IPS-20b (cell line): ENCODE results near the gene SYT14.
"Not testable (repeated sequence)": the region's sequence is repeated elsewhere in the genome, so short reads cannot be mapped to it uniquely, and the experiment has no call there.

Experiments
- H3K27ac ChIP-seq: one replicate; pipeline ENCODE4 v1.5.1; 2013; ENCODE audit warnings: low read length
- H3K27me3 ChIP-seq: 2 replicates; pipeline ENCODE4 v1.6.1; 2013; ENCODE audit warnings: mild to moderate bottlenecking, low read length, inconsistent platforms; ENCODE audit not compliant: insufficient read depth
- H3K36me3 ChIP-seq: 2 replicates; pipeline ENCODE4 v1.6.1; 2013; ENCODE audit warnings: low read depth, mild to moderate bottlenecking, inconsistent platforms, low read length, moderate library complexity; ENCODE audit not compliant: insufficient read depth
- H3K4me1 ChIP-seq: 2 replicates; pipeline ENCODE4 v1.6.1; 2013; ENCODE audit warnings: mild to moderate bottlenecking, control low read depth, inconsistent platforms, low read length, moderate library complexity; ENCODE audit not compliant: insufficient read depth
- H3K4me3 ChIP-seq: 2 replicates; pipeline ENCODE4 v1.5.1; 2013; ENCODE audit warnings: mild to moderate bottlenecking, low read length, inconsistent platforms
- H3K9ac ChIP-seq: 2 replicates; pipeline ENCODE4 v1.6.1; 2013; ENCODE audit warnings: low read depth, mild to moderate bottlenecking, inconsistent platforms, low read length, moderate library complexity
- H3K9me3 ChIP-seq: 2 replicates; pipeline ENCODE4 v1.6.1; 2013; ENCODE audit warnings: mild to moderate bottlenecking, low read depth, low read length, inconsistent platforms; ENCODE audit not compliant: insufficient read depth

SYT14 gene

GRCh38 chr1:209948155-209948554 is 10.1 kb downstream of the SYT14 start:
- Histone ChIP-seq H3K36me3 (no peaks in the 10 kb centered on the region), H3K4me3 (no peak overlapping the region), H3K27me3 (no peaks in the 10 kb centered on the region), H3K4me1 (no peaks in the 10 kb centered on the region), H3K9me3 (no peaks in the 10 kb centered on the region), H3K27ac (no peak overlapping the region), H3K9ac (no peak overlapping the region)

GRCh38 chr1:209956116-209956515 is 18.1 kb downstream of the SYT14 start:
- H3K36me3 ChIP-seq = no peaks in the 10 kb centered on the region
- no peak overlapping the region for H3K4me3 ChIP-seq
- H3K9me3 ChIP-seq = no peaks in the 10 kb centered on the region
- no peak overlapping the region for H3K9ac ChIP-seq
- H3K27ac ChIP-seq = no peak overlapping the region
- H3K4me1 ChIP-seq = no peaks in the 10 kb centered on the region
- no peaks in the 10 kb centered on the region for H3K27me3 ChIP-seq

- Histone ChIP-seq H3K27me3 (no peaks in the 10 kb centered on the region), H3K4me1 (no peaks in the 10 kb centered on the region), H3K9me3 (no peaks in the 10 kb centered on the region), H3K9ac (no peak overlapping the region), H3K27ac (no peak overlapping the region), H3K4me3 (no peak overlapping the region), H3K36me3 (no peaks in the 10 kb centered on the region)
Measured at GRCh38 chr1:209959623-209960022, 21.6 kb downstream of the SYT14 start.

GRCh38 chr1:209960926-209961325 is 22.9 kb downstream of the SYT14 start:
- no peaks in the 10 kb centered on the region for H3K9me3 ChIP-seq
- no peaks in the 10 kb centered on the region for H3K4me1 ChIP-seq
- no peak overlapping the region for H3K27ac ChIP-seq
- H3K9ac ChIP-seq = no peak overlapping the region
- no peaks in the 10 kb centered on the region for H3K27me3 ChIP-seq
- no peak overlapping the region for H3K4me3 ChIP-seq
- no peaks in the 10 kb centered on the region for H3K36me3 ChIP-seq

- no peaks in the 10 kb centered on the region for H3K9me3 ChIP-seq
- no peak overlapping the region for H3K4me3 ChIP-seq
- no peaks in the 10 kb centered on the region for H3K36me3 ChIP-seq
- no peaks in the 10 kb centered on the region for H3K27me3 ChIP-seq
- H3K9ac ChIP-seq = no peak overlapping the region
- H3K4me1 ChIP-seq = no peaks in the 10 kb centered on the region
- no peak overlapping the region for H3K27ac ChIP-seq
Measured at GRCh38 chr1:209962388-209962787, 24.4 kb downstream of the SYT14 start.

- H3K9ac ChIP-seq = no peak overlapping the region
- H3K27me3 ChIP-seq = no peaks in the 10 kb centered on the region
- H3K4me3 ChIP-seq = no peak overlapping the region
- H3K4me1 ChIP-seq = no peaks in the 10 kb centered on the region
- no peak overlapping the region for H3K27ac ChIP-seq
- H3K36me3 ChIP-seq = no peaks in the 10 kb centered on the region
- no peaks in the 10 kb centered on the region for H3K9me3 ChIP-seq
Measured at GRCh38 chr1:209962856-209963255, 24.8 kb downstream of the SYT14 start.

- H3K9ac ChIP-seq = no peak overlapping the region
- H3K36me3 ChIP-seq = no peaks in the 10 kb centered on the region
- H3K4me3 ChIP-seq = no peak overlapping the region
- H3K27me3 ChIP-seq = no peaks in the 10 kb centered on the region
- no peaks in the 10 kb centered on the region for H3K4me1 ChIP-seq
- no peaks in the 10 kb centered on the region for H3K9me3 ChIP-seq
- H3K27ac ChIP-seq = no peak overlapping the region
Measured at GRCh38 chr1:209965996-209966395, 28.0 kb downstream of the SYT14 start.

- H3K4me3 ChIP-seq, H3K9me3 ChIP-seq, H3K27me3 ChIP-seq, H3K27ac ChIP-seq, H3K36me3 ChIP-seq, H3K4me1 ChIP-seq, H3K9ac ChIP-seq: not testable (repeated sequence)
Measured at GRCh38 chr1:209978721-209979120, 40.7 kb downstream of the SYT14 start.

- Histone ChIP-seq H3K27me3 (no peaks in the 10 kb centered on the region), H3K9ac (no peak overlapping the region), H3K36me3 (no peaks in the 10 kb centered on the region; the same call in 1 of the 2 replicates), H3K9me3 (0 out of 2 replicates have a peak, but pooled peaks cover 4% of the 10 kb centered on the region), H3K4me1 (no peaks in the 10 kb centered on the region; the same call in 1 of the 2 replicates), H3K27ac (no peak overlapping the region), H3K4me3 (no peak overlapping the region)
Measured at GRCh38 chr1:209983953-209984352, 45.9 kb downstream of the SYT14 start.

- Histone ChIP-seq H3K4me3 (no peak overlapping the region), H3K4me1 (no peaks in the 10 kb centered on the region; the same call in 1 of the 2 replicates), H3K36me3 (no peaks in the 10 kb centered on the region; the same call in 1 of the 2 replicates), H3K27ac (no peak overlapping the region), H3K27me3 (no peaks in the 10 kb centered on the region), H3K9me3 (no peaks in the 10 kb centered on the region), H3K9ac (no peak overlapping the region)
Measured at GRCh38 chr1:209985002-209985401, 47.0 kb downstream of the SYT14 start.

- no peaks in the 10 kb centered on the region; the same call in 1 of the 2 replicates for H3K4me1 ChIP-seq
- H3K9ac ChIP-seq = no peak overlapping the region
- H3K36me3 ChIP-seq = no peaks in the 10 kb centered on the region; the same call in 1 of the 2 replicates
- H3K27ac ChIP-seq = no peak overlapping the region
- H3K27me3 ChIP-seq = no peaks in the 10 kb centered on the region
- H3K4me3 ChIP-seq = no peak overlapping the region
- no peaks in the 10 kb centered on the region for H3K9me3 ChIP-seq
Measured at GRCh38 chr1:209988706-209989105, 50.7 kb downstream of the SYT14 start.

GRCh38 chr1:209989525-209989924 is 51.5 kb downstream of the SYT14 start:
- no peak overlapping the region for H3K27ac ChIP-seq
- no peaks in the 10 kb centered on the region for H3K27me3 ChIP-seq
- no peak overlapping the region for H3K4me3 ChIP-seq
- no peaks in the 10 kb centered on the region for H3K9me3 ChIP-seq
- H3K36me3 ChIP-seq = no peaks in the 10 kb centered on the region; the same call in 1 of the 2 replicates
- no peak overlapping the region for H3K9ac ChIP-seq
- H3K4me1 ChIP-seq = no peaks in the 10 kb centered on the region; the same call in 1 of the 2 replicates
